Memory B cell (primary cell): ENCODE measurements around the gene TRIM32.
"Not testable (repeated sequence)": the region's sequence is repeated elsewhere in the genome, so short reads cannot be mapped to it uniquely, and the experiment has no call there.

Source experiments
- ATAC-seq: fragments of 150-1000 bp; cut with Tn5 transposase; 2 replicates; pipeline ENCODE4 v1.10.0; 2021; ENCODE audit warnings: low read depth, mild to moderate bottlenecking, moderate library complexity
- DNase-seq, 2 donors: peaks; one replicate each; pipeline ENCODE4 v3.0.0; 2022; ENCODE audit warnings: low spot score in 2 of 2
- H3K27ac Mint-ChIP-seq: one replicate; pipeline ENCODE4 v1.8.0; 2022; ENCODE audit warnings: mild to moderate bottlenecking, moderate library complexity, mixed read lengths
- H3K27me3 Mint-ChIP-seq: one replicate; pipeline ENCODE4 v1.8.0; 2022; ENCODE audit warnings: mixed read lengths
- H3K36me3 Mint-ChIP-seq: one replicate; pipeline ENCODE4 v1.8.0; 2022; ENCODE audit warnings: mild to moderate bottlenecking, mixed read lengths
- H3K4me1 Mint-ChIP-seq: one replicate; pipeline ENCODE4 v1.8.0; 2022; ENCODE audit warnings: mixed read lengths
- H3K4me3 Mint-ChIP-seq: one replicate; pipeline ENCODE4 v1.8.0; 2022; ENCODE audit warnings: mild to moderate bottlenecking, moderate library complexity, mixed read lengths
- H3K9me3 Mint-ChIP-seq: one replicate; pipeline ENCODE4 v1.8.0; 2022; ENCODE audit warnings: mixed read lengths

Gene TRIM32

GRCh38 chr9:116689486-116690032 lies 2.5 kb downstream of the TRIM32 start:
- peaks cover 2% of the 10 kb centered on the region for H3K36me3 Mint-ChIP-seq
- DNase-seq = no peak
- no peak overlapping the region for H3K4me3 Mint-ChIP-seq
- H3K27me3 Mint-ChIP-seq = no peaks in the 10 kb centered on the region
- H3K4me1 Mint-ChIP-seq = peaks cover 42% of the 10 kb centered on the region
- no peak overlapping the region for H3K27ac Mint-ChIP-seq
- H3K9me3 Mint-ChIP-seq = no peaks in the 10 kb centered on the region
- no peak for ATAC-seq

GRCh38 chr9:116690805-116691204 lies 3.7 kb downstream of the TRIM32 start:
- H3K4me3 Mint-ChIP-seq, ATAC-seq, H3K27ac Mint-ChIP-seq, DNase-seq, H3K27me3 Mint-ChIP-seq, H3K36me3 Mint-ChIP-seq, H3K9me3 Mint-ChIP-seq: not testable (repeated sequence)
- H3K4me1 Mint-ChIP-seq = peaks cover 48% of the 10 kb centered on the region

- Mint-ChIP-seq H3K9me3 (no peaks in the 10 kb centered on the region), H3K27me3 (no peaks in the 10 kb centered on the region), H3K4me1 (peaks cover 44% of the 10 kb centered on the region), H3K27ac (no peak overlapping the region), H3K36me3 (peaks cover 4% of the 10 kb centered on the region), H3K4me3 (no peak overlapping the region)
- DNase-seq (no peak), ATAC-seq (no peak)
Observed at GRCh38 chr9:116691607-116692006, 4.5 kb downstream of the TRIM32 start.

GRCh38 chr9:116692616-116693015 lies 5.5 kb downstream of the TRIM32 start:
- Mint-ChIP-seq H3K4me3 (no peak overlapping the region), H3K4me1 (peaks cover 41% of the 10 kb centered on the region), H3K9me3 (no peaks in the 10 kb centered on the region), H3K27me3 (no peaks in the 10 kb centered on the region), H3K27ac (no peak overlapping the region), H3K36me3 (peaks cover 11% of the 10 kb centered on the region)
- ATAC-seq (peak; percentile 41), DNase-seq (no peak)

- ATAC-seq = no peak
- H3K9me3 Mint-ChIP-seq = no peaks in the 10 kb centered on the region
- peaks cover 34% of the 10 kb centered on the region for H3K4me1 Mint-ChIP-seq
- no peak for DNase-seq
- H3K27ac Mint-ChIP-seq = no peak overlapping the region
- no peak overlapping the region for H3K4me3 Mint-ChIP-seq
- H3K36me3 Mint-ChIP-seq = peaks cover 18% of the 10 kb centered on the region
- H3K27me3 Mint-ChIP-seq = no peaks in the 10 kb centered on the region
Observed at GRCh38 chr9:116693233-116693731, 6.2 kb downstream of the TRIM32 start.

- no peak overlapping the region for H3K27ac Mint-ChIP-seq
- H3K27me3 Mint-ChIP-seq = no peaks in the 10 kb centered on the region
- DNase-seq = no peak
- H3K9me3 Mint-ChIP-seq = no peaks in the 10 kb centered on the region
- peaks cover 22% of the 10 kb centered on the region for H3K4me1 Mint-ChIP-seq
- peaks cover 31% of the 10 kb centered on the region for H3K36me3 Mint-ChIP-seq
- ATAC-seq = no peak
- no peak overlapping the region for H3K4me3 Mint-ChIP-seq
Observed at GRCh38 chr9:116694785-116695291, 7.7 kb downstream of the TRIM32 start.

GRCh38 chr9:116695438-116695837 lies 8.3 kb downstream of the TRIM32 start:
- Mint-ChIP-seq H3K4me3 (no peak overlapping the region), H3K4me1 (peaks cover 24% of the 10 kb centered on the region), H3K27ac (no peak overlapping the region), H3K27me3 (no peaks in the 10 kb centered on the region), H3K36me3 (peaks cover 36% of the 10 kb centered on the region), H3K9me3 (no peaks in the 10 kb centered on the region)
- no peak for ATAC-seq
- no peak for DNase-seq

GRCh38 chr9:116697362-116697761 lies 10.3 kb downstream of the TRIM32 start:
- ATAC-seq (no peak), DNase-seq (no peak)
- H3K4me3 Mint-ChIP-seq = no peak overlapping the region
- no peaks in the 10 kb centered on the region for H3K9me3 Mint-ChIP-seq
- no peak overlapping the region for H3K27ac Mint-ChIP-seq
- no peaks in the 10 kb centered on the region for H3K27me3 Mint-ChIP-seq
- H3K36me3 Mint-ChIP-seq = peaks cover 42% of the 10 kb centered on the region
- H3K4me1 Mint-ChIP-seq = peaks cover 20% of the 10 kb centered on the region

- H3K27ac Mint-ChIP-seq = no peak overlapping the region
- H3K9me3 Mint-ChIP-seq = no peaks in the 10 kb centered on the region
- DNase-seq = no peak
- H3K36me3 Mint-ChIP-seq = peaks cover 42% of the 10 kb centered on the region
- H3K4me3 Mint-ChIP-seq = no peak overlapping the region
- no peak for ATAC-seq
- H3K27me3 Mint-ChIP-seq = no peaks in the 10 kb centered on the region
- H3K4me1 Mint-ChIP-seq = peaks cover 17% of the 10 kb centered on the region
Observed at GRCh38 chr9:116697887-116698286, 10.8 kb downstream of the TRIM32 start.

- peaks cover 41% of the 10 kb centered on the region for H3K36me3 Mint-ChIP-seq
- no peak overlapping the region for H3K4me3 Mint-ChIP-seq
- ATAC-seq (no peak), DNase-seq (no peak)
- H3K27ac Mint-ChIP-seq = no peak overlapping the region
- peaks cover 12% of the 10 kb centered on the region for H3K4me1 Mint-ChIP-seq
- no peaks in the 10 kb centered on the region for H3K9me3 Mint-ChIP-seq
- no peaks in the 10 kb centered on the region for H3K27me3 Mint-ChIP-seq
Observed at GRCh38 chr9:116700279-116700678, 13.2 kb downstream of the TRIM32 start.

GRCh38 chr9:116700882-116701865 lies 14.1 kb downstream of the TRIM32 start:
- H3K27me3 Mint-ChIP-seq = no peaks in the 10 kb centered on the region
- H3K4me3 Mint-ChIP-seq = no peak overlapping the region
- no peak for DNase-seq
- ATAC-seq = no peak
- peaks cover 5% of the 10 kb centered on the region for H3K4me1 Mint-ChIP-seq
- H3K27ac Mint-ChIP-seq = no peak overlapping the region
- peaks cover 40% of the 10 kb centered on the region for H3K36me3 Mint-ChIP-seq
- H3K9me3 Mint-ChIP-seq = no peaks in the 10 kb centered on the region

GRCh38 chr9:116701940-116702642 lies 15.0 kb downstream of the TRIM32 start:
- Mint-ChIP-seq H3K4me1 (peaks cover 5% of the 10 kb centered on the region), H3K27me3 (no peaks in the 10 kb centered on the region), H3K36me3 (peaks cover 37% of the 10 kb centered on the region), H3K9me3 (no peaks in the 10 kb centered on the region), H3K4me3 (no peak overlapping the region), H3K27ac (no peak overlapping the region)
- DNase-seq (no peak), ATAC-seq (no peak)

GRCh38 chr9:116703634-116704033 lies 16.5 kb downstream of the TRIM32 start:
- H3K4me3 Mint-ChIP-seq = no peak overlapping the region
- H3K9me3 Mint-ChIP-seq = no peaks in the 10 kb centered on the region

GRCh38 chr9:116704470-116704869 lies 17.4 kb downstream of the TRIM32 start:
- DNase-seq = no peak
- ATAC-seq = no peak
- Mint-ChIP-seq H3K4me1 (peaks cover 5% of the 10 kb centered on the region), H3K9me3 (no peaks in the 10 kb centered on the region), H3K4me3 (no peak overlapping the region), H3K36me3 (peaks cover 16% of the 10 kb centered on the region), H3K27ac (no peak overlapping the region), H3K27me3 (no peaks in the 10 kb centered on the region)

More at GRCh38 chr9:116703634-116704033, 16.5 kb downstream of the TRIM32 start:
- Mint-ChIP-seq H3K27ac (no peak overlapping the region), H3K27me3 (no peaks in the 10 kb centered on the region), H3K4me1 (peaks cover 5% of the 10 kb centered on the region), H3K36me3 (peaks cover 23% of the 10 kb centered on the region)
- DNase-seq (no peak), ATAC-seq (no peak)
